Liver (tissue), 9 donors: ENCODE results near the gene SRGAP1. TPM values are rescaled to one million over a fixed set of nuclear protein-coding genes. Genes with fewer than 3 reads are reported as not detected.

Experiments used
- DNase-seq: peaks from one replicate; pipeline ENCODE4 v3.0.0-alpha.2; 2017; ENCODE audit warnings: low spot score
- H3K27ac ChIP-seq, 2 donors: one replicate each; pipeline ENCODE4 v1.7.0; 2013; ENCODE audit warnings: inconsistent platforms in 2 of 2, low read length in 2 of 2, control low read depth in 1 of 2, low read depth in 1 of 2, mild to moderate bottlenecking in 1 of 2
- H3K27me3 ChIP-seq, 4 donors: one replicate each; pipeline versions ENCODE4 v1.6.1 to v1.7.0; 2013; ENCODE audit warnings: low read length in 3 of 4, inconsistent platforms in 1 of 4, mild to moderate bottlenecking in 1 of 4, moderate library complexity in 1 of 4; ENCODE audit not compliant: control insufficient read depth in 4 of 4, insufficient read depth in 4 of 4
- H3K36me3 ChIP-seq, 4 donors: one replicate each; pipeline versions ENCODE4 v1.6.1 to v1.7.0; 2013; ENCODE audit warnings: low read length in 3 of 4, mild to moderate bottlenecking in 3 of 4, low read depth in 1 of 4, moderate library complexity in 1 of 4; ENCODE audit not compliant: control insufficient read depth in 4 of 4, insufficient read depth in 3 of 4
- H3K4me1 ChIP-seq, 4 donors: one replicate each; pipeline versions ENCODE4 v1.6.1 to v1.7.0; 2013; ENCODE audit warnings: low read length in 3 of 4, mild to moderate bottlenecking in 3 of 4, moderate library complexity in 1 of 4; ENCODE audit not compliant: control insufficient read depth in 4 of 4, insufficient read depth in 4 of 4
- H3K4me3 ChIP-seq, 3 donors: one replicate each; pipeline versions ENCODE4 v1.6.1 to v1.7.0; 2013; ENCODE audit warnings: low read length in 3 of 3, control low read depth in 1 of 3, low read depth in 1 of 3, mild to moderate bottlenecking in 1 of 3
- H3K9ac ChIP-seq, 2 donors: one replicate each; pipeline ENCODE4 v1.7.0; 2013; ENCODE audit warnings: low read length in 2 of 2, mild to moderate bottlenecking in 2 of 2, moderate library complexity in 2 of 2, control low read depth in 1 of 2, low read depth in 1 of 2
- H3K9me3 ChIP-seq, 4 donors: one replicate each; pipeline versions ENCODE4 v1.6.1 to v1.7.0; 2013; ENCODE audit warnings: low read length in 3 of 4; ENCODE audit not compliant: control insufficient read depth in 4 of 4
- CTCF ChIP-seq: fragments of 150-350 bp; IDR thresholded peaks from 2 replicates; pipeline ENCODE4 v1.5.1; 2017; ENCODE audit warnings: improper control_type of control experiment, low read depth, low read length; ENCODE audit not compliant: missing input control
- EGR1 ChIP-seq, 2 donors: IDR thresholded peaks; 2 replicates each; pipeline ENCODE4 v1.6.1; 2016 to 2018; ENCODE audit warnings: antibody characterized with exemption in 2 of 2, low read depth in 2 of 2
- FOXA1 ChIP-seq: IDR thresholded peaks from 2 replicates; pipeline ENCODE4 v1.6.1; 2016; ENCODE audit warnings: antibody characterized with exemption
- FOXA2 ChIP-seq: IDR thresholded peaks from 2 replicates; pipeline ENCODE4 v1.6.1; 2016; ENCODE audit warnings: antibody characterized with exemption
- GABPA ChIP-seq, 2 donors: IDR thresholded peaks in 1 of 2; conservative IDR thresholded peaks in 1 of 2; 2 replicates each; pipeline ENCODE4 v1.6.1; 2016; ENCODE audit warnings: antibody characterized with exemption in 2 of 2, mild to moderate bottlenecking in 1 of 2, moderate library complexity in 1 of 2
- HNF4A ChIP-seq, 2 donors: conservative IDR thresholded peaks; 2 replicates each; pipeline ENCODE4 v1.6.1; 2016; ENCODE audit warnings: antibody characterized with exemption in 2 of 2, mild to moderate bottlenecking in 2 of 2
- HNF4G ChIP-seq: IDR thresholded peaks from 2 replicates; pipeline ENCODE4 v1.6.1; 2016; ENCODE audit warnings: antibody characterized with exemption
- JUND ChIP-seq, 2 donors: IDR thresholded peaks; 2 replicates each; pipeline ENCODE4 v1.6.1; 2016; ENCODE audit warnings: antibody characterized with exemption in 2 of 2
- MAX ChIP-seq: IDR thresholded peaks from 2 replicates; pipeline ENCODE4 v1.6.1; 2016; ENCODE audit warnings: antibody characterized with exemption
- NR2F2 ChIP-seq: IDR thresholded peaks from 2 replicates; pipeline ENCODE4 v1.6.1; 2016; ENCODE audit warnings: antibody characterized with exemption
- RAD21 ChIP-seq, 2 donors: IDR thresholded peaks; 2 replicates each; pipeline ENCODE4 v1.6.1; 2016; ENCODE audit warnings: antibody characterized with exemption in 2 of 2, mild to moderate bottlenecking in 2 of 2
- REST ChIP-seq: IDR thresholded peaks from 2 replicates; pipeline ENCODE4 v1.6.1; 2016; ENCODE audit warnings: antibody characterized with exemption, mild to moderate bottlenecking
- RXRA ChIP-seq, 2 donors: IDR thresholded peaks; 2 replicates each; pipeline ENCODE4 v1.6.1; 2017 to 2018; ENCODE audit warnings: antibody characterized with exemption in 2 of 2, mild to moderate bottlenecking in 1 of 2
- SP1 ChIP-seq: IDR thresholded peaks from 2 replicates; pipeline ENCODE4 v1.6.1; 2018; ENCODE audit warnings: antibody characterized with exemption, mild to moderate bottlenecking
- TAF1 ChIP-seq: conservative IDR thresholded peaks from 2 replicates; pipeline ENCODE4 v1.6.1; 2016; ENCODE audit warnings: antibody characterized with exemption, mild to moderate bottlenecking
- YY1 ChIP-seq: IDR thresholded peaks from 2 replicates; pipeline ENCODE4 v1.6.1; 2016; ENCODE audit warnings: antibody characterized with exemption, mild to moderate bottlenecking
- ZBTB33 ChIP-seq: IDR thresholded peaks from 2 replicates; pipeline ENCODE4 v1.6.1; 2016; ENCODE audit warnings: antibody characterized with exemption
- WGBS: extraction: QIAGEN DNeasy Blood & Tissue Kit; methylation state at CpG from one replicate; pipeline ENCODE4 v1.1.7; 2013; 5-methylcytosine and 5-hydroxymethylcytosine counted together
- polyA plus RNA-seq, 2 donors: library from polyadenylated mRNA; stranded (reverse) in 1 of 2; unstranded in 1 of 2; fragments of 200-250 nt in 1 of 2; fragments of >200 nt in 1 of 2; fragmentation: Nextera tagmentation in 1 of 2; extraction: Ambion mirVana in 1 of 2; gene quantifications; one replicate each; pipeline versions ENCODE4 v1.2.1 to v1.2.3, GENCODE V29; 2013 to 2015
- total RNA-seq, 2 donors: library from RNA; depleted of rRNA; stranded (reverse); fragments of >200 nt; gene quantifications; one replicate each; pipeline ENCODE4 v1.2.3, GENCODE V29; 2014
- TF ChIP-seq, protein P1 (sequence below): IDR thresholded peaks from 2 replicates; pipeline ENCODE4 v1.6.1; 2016; ENCODE audit warnings: antibody characterized with exemption
- donor health status: healthy.
- donor health status: healthy.
- donor health status: healthy.
- donor health status: healthy.
- donor health status: healthy.

SRGAP1 gene
- total and polyA plus RNA-seq, 4 donors, result 0.28 to 1.3 (median 0.85) TPM

DNA sequence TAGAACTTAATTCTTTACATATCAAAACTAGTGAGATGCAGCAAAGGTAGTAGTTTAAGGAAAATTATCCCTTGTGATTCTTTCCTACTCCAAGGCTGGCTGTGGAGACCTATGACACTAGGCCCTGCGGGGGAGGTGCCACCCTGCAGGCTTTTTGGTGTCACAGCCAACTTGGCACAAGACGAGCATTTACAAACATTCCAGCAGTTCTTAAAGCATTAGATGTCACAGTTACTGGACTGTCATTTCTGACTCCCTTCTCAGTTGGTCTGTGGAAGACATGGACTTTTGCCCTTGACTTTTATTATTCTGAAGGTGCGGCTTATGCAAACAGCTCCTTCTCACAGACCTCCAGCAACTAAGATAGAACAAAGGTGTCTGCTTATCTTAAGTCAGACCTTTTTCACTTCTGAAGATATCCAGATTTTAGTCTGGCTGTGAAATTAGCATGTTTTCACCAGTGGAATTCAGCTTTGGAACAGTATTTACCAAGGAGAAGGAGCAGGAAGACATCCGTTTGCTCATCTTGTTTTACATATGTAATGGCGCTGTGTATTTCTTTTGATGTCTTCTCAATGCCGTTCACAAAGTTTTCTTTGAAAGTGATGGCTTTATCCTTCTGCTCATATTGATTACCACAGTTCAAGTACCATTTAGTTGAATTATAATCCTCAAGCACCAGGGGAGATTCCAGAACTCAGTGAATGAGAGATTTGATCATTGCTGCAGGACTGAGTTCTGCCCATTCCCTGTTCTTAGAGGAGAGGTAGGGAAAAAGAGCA is 17.9 kb downstream of the SRGAP1 start:
- peaks cover 6 to 10% (median 8%) of the 10 kb centered on the region in 4 donors for H3K4me1 ChIP-seq
- H3K36me3 ChIP-seq, result no peaks in the 10 kb centered on the region
- 43% methylated on average over 6 of the region's 6 CpGs for WGBS
- no peaks in the 10 kb centered on the region for H3K27me3 ChIP-seq
- no peak overlapping the region for H3K9ac ChIP-seq
- peak overlapping the region in 1 of 2 donors; percentile 39 for H3K27ac ChIP-seq
- no peak overlapping the region for H3K4me3 ChIP-seq
- TF ChIP-seq HNF4A (conservative IDR thresholded peaks at IDR 0.05), result peak; percentile 38 to 61
- TF ChIP-seq RAD21 (IDR thresholded peaks at IDR 0.05), result peak; percentile 23 to 27
- TF ChIP-seq, protein P1, sequence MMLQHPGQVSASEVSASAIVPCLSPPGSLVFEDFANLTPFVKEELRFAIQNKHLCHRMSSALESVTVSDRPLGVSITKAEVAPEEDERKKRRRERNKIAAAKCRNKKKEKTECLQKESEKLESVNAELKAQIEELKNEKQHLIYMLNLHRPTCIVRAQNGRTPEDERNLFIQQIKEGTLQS, result no peak
- peak; percentile 15 to 24 for TF ChIP-seq JUND (IDR thresholded peaks at IDR 0.05)
- no peak for TF ChIP-seq NR2F2
- peak; percentile 47 for TF ChIP-seq SP1
- TF ChIP-seq RXRA (IDR thresholded peaks at IDR 0.05), result peak in 1 of 2 donors; percentile 26
- no peak for TF ChIP-seq YY1
- TF ChIP-seq HNF4G, result peak; percentile 24
- peak; percentile 64 to 83 for TF ChIP-seq EGR1 (IDR thresholded peaks at IDR 0.05; ENCODE audit: low read depth in 2 of 2)
- H3K9me3 ChIP-seq, result no peaks in the 10 kb centered on the region
- DNase-seq, result no peak

- Histone ChIP-seq H3K4me3 (no peak overlapping the region), H3K27me3 (no peaks in the 10 kb centered on the region), H3K36me3 (no peaks in the 10 kb centered on the region), H3K9me3 (no peaks in the 10 kb centered on the region), H3K4me1 (peaks cover 6 to 10% (median 8%) of the 10 kb centered on the region in 4 donors), H3K27ac (no peak overlapping the region), H3K9ac (no peak overlapping the region)
- DNase-seq, result no peak
- 50% methylated on average over 2 of the region's 2 CpGs for WGBS
- no peak for TF ChIP-seq TAF1
- no peak for TF ChIP-seq HNF4A (conservative IDR thresholded peaks at IDR 0.05)
- no peak for TF ChIP-seq SP1
- no peak for TF ChIP-seq EGR1 (IDR thresholded peaks at IDR 0.05; ENCODE audit: low read depth in 2 of 2)
- TF ChIP-seq, protein P1, result no peak
- no peak for TF ChIP-seq FOXA2
- no peak for TF ChIP-seq REST
- TF ChIP-seq CTCF, result no peak
- TF ChIP-seq HNF4G, result no peak
- no peak for TF ChIP-seq RAD21 (IDR thresholded peaks at IDR 0.05)
- no peak for TF ChIP-seq NR2F2
- TF ChIP-seq RXRA (IDR thresholded peaks at IDR 0.05), result no peak
- no peak for TF ChIP-seq MAX
- no peak for TF ChIP-seq GABPA (IDR thresholded peaks at IDR 0.05 in 1 of 2, conservative IDR thresholded peaks at IDR 0.05 in 1 of 2)
- TF ChIP-seq YY1, result no peak
- no peak for TF ChIP-seq JUND (IDR thresholded peaks at IDR 0.05)
- TF ChIP-seq ZBTB33, result no peak
- no peak for TF ChIP-seq FOXA1
Measured at GRCh38 chr12:63862969-63863230, 18.4 kb downstream of the SRGAP1 start.
